OCI-LY1 (cell line): Measurements from ENCODE around the gene CACNA2D1.

Experiments
- CTCF ChIP-seq: fragments of 200-600 bp; sonication (generic), shearing (Covaris generic); IDR thresholded peaks from 2 replicates; pipeline ENCODE4 v1.5.1; 2017; ENCODE audit warnings: mild to moderate bottlenecking, antibody characterized with exemption, low read length, moderate library complexity, mixed read lengths
- EZH2 ChIP-seq: fragments of 200-600 bp; sonication (generic), shearing (Covaris generic); IDR thresholded peaks from 2 replicates; pipeline ENCODE4 v1.8.0; 2017; ENCODE audit warnings: borderline replicate concordance, mixed run types, mild to moderate bottlenecking, antibody characterized with exemption, low read length, moderate library complexity, mixed read lengths

GRCh38 chr7:82098414-82098813 is 345.2 kb downstream of the CACNA2D1 start:
- no peak for TF ChIP-seq CTCF
- TF ChIP-seq EZH2 = no peak
